HEK293T (cell line): ENCODE data around the gene ETV6.

Experiments used
- ARNT ChIP-seq: fragments of 450-650 bp; IDR thresholded peaks from 2 replicates; pipeline ENCODE4 v1.6.1; 2017; ENCODE audit warnings: mild to moderate bottlenecking
- ELF4 ChIP-seq: fragments of 450-650 bp; IDR thresholded peaks from 2 replicates; pipeline ENCODE4 v1.6.1; 2017; ENCODE audit warnings: antibody characterized with exemption
- FOXM1 ChIP-seq: fragments of 450-650 bp; IDR thresholded peaks from 2 replicates; pipeline ENCODE4 v1.6.1; 2017; ENCODE audit warnings: mild to moderate bottlenecking, borderline replicate concordance
- NFRKB ChIP-seq: fragments of 450-650 bp; IDR thresholded peaks from 2 replicates; pipeline ENCODE4 v1.6.1; 2016; ENCODE audit warnings: mild to moderate bottlenecking, moderate library complexity
- SP1 ChIP-seq: fragments of 450-650 bp; IDR thresholded peaks from 2 replicates; pipeline ENCODE4 v1.6.1; 2017
- TF ChIP-seq, protein P1 (sequence below): fragments of 450-650 bp; IDR thresholded peaks from 2 replicates; pipeline ENCODE4 v1.6.1; 2016

GRCh38 chr12:11780521-11781101, 131.1 kb downstream of the ETV6 start:
- TF ChIP-seq NFRKB: no peak
- no peak for TF ChIP-seq ELF4
- no peak for TF ChIP-seq ARNT
- TF ChIP-seq, protein P1, sequence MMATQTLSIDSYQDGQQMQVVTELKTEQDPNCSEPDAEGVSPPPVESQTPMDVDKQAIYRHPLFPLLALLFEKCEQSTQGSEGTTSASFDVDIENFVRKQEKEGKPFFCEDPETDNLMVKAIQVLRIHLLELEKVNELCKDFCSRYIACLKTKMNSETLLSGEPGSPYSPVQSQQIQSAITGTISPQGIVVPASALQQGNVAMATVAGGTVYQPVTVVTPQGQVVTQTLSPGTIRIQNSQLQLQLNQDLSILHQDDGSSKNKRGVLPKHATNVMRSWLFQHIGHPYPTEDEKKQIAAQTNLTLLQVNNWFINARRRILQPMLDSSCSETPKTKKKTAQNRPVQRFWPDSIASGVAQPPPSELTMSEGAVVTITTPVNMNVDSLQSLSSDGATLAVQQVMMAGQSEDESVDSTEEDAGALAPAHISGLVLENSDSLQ: no peak
- TF ChIP-seq FOXM1: no peak
- no peak for TF ChIP-seq SP1
